ENCODE data around the gene PRKAA1.
"Not testable (repeated sequence)": the region's sequence is repeated elsewhere in the genome, so short reads cannot be mapped to it uniquely, and the experiment has no call there.

The PRKAA1 gene

DNA sequence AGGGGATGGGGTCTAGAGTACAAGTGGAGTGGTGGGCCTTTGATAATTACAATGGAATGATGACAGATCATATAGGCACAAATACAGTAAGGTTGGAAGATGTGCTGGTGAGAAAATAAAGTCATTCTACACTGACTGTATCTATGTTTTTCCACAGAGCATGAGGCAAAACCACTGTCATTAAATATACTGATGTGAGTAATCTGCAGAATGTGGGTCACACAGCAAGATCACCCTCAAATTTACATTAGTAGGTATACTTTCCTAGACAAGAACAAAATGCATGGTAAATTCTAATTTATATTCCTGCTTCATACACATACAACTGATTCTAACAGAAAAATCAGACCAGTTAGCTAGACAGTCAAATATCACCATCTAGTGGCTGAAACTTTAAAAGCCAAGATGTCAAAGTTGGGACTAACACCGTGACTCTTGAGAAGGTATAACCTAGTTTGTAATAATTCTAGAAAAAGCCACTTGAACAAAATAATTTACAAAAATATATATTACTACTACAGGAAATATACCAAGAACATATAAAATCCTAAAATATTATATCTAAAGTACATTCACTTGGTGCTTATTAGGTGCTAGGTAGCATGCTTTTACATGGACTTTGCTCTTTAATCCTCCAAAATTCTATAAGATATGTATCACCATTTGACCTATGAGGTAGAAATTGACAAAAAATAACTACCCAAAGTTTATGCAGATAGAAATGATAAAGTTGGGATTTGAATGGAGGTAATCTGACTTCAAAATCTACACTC lies 61.9 kb downstream of the PRKAA1 start:
- TF ChIP-seq POLR2AphosphoS5 (IDR thresholded peaks at IDR 0.05; ENCODE audit: borderline replicate concordance, low read depth, low read length) (no peak), EZH2 (IDR thresholded peaks at IDR 0.05) (no peak), FOXP2 (optimal IDR thresholded peaks at IDR 0.05; ENCODE audit: control extremely low read depth, extremely low read length, insufficient read depth) (no peak)
- H3K9ac ChIP-seq (ENCODE audit: insufficient read length), result no peak overlapping the region
- peak; percentile 53 for DNase-seq (ENCODE audit: low read depth, low spot score)
- no peak overlapping the region for H3K27ac ChIP-seq
- peaks cover 28% of the 10 kb centered on the region for H3K36me3 ChIP-seq (ENCODE audit: insufficient read depth, low read length)
- H3K9me3 ChIP-seq (ENCODE audit: low read depth, low read length), result peaks cover 6% of the 10 kb centered on the region
- H3K4me3 ChIP-seq, result no peak overlapping the region

DNA sequence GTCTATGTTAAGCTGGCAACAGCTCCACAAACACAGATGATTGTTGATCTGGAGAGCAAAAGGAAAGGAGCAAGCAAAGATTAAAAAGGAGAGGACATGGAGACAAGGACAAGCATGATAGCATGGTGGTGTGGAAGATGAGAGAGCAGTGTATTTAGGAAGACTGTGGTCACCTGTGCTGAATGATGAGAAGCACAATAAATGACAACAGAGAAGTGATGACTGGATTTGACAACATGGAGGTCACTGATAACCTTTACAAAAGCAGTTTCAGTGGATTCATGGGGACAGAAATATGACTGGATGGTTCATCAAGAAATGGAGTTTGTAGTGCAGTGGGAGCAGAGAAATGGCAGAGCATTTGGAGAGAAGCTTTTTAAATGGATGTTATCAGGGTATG lies 62.6 kb downstream of the PRKAA1 start:
- no peak overlapping the region for H3K27ac ChIP-seq
- no peak overlapping the region for H3K4me3 ChIP-seq
- H3K36me3 ChIP-seq (ENCODE audit: insufficient read depth, low read length), result peaks cover 22% of the 10 kb centered on the region
- H3K9ac ChIP-seq (ENCODE audit: insufficient read length), result no peak overlapping the region
- DNase-seq (ENCODE audit: low read depth, low spot score), result no peak
- peaks cover 6% of the 10 kb centered on the region; the same call in 1 of the 2 replicates for H3K9me3 ChIP-seq (ENCODE audit: low read depth, low read length)
- TF ChIP-seq POLR2AphosphoS5 (IDR thresholded peaks at IDR 0.05; ENCODE audit: borderline replicate concordance, low read depth, low read length) (no peak), FOXP2 (optimal IDR thresholded peaks at IDR 0.05; ENCODE audit: control extremely low read depth, extremely low read length, insufficient read depth) (no peak), EZH2 (IDR thresholded peaks at IDR 0.05) (no peak)

DNA sequence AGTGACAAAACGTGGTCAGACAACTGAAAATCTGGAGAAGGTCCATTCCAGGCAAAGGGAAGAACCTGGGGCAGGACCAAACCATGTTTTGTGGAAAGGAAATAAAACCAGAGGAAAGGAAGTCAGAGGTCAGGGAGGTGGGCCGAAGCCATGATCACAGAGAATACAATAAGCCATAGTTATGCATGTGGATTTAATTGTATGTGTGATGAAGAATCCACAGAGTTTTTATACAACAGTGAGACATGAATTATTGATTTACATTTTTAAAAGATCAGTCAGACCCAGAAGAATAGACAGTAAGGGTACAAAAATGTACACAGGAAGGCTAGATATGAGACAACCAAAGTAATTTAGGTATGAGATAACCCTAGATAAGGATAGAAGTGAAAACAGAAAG lies 63.2 kb downstream of the PRKAA1 start:
- Histone ChIP-seq H3K36me3 (ENCODE audit: insufficient read depth, low read length) (peaks cover 15% of the 10 kb centered on the region), H3K9ac (ENCODE audit: insufficient read length) (no peak overlapping the region), H3K27ac (no peak overlapping the region), H3K9me3 (ENCODE audit: low read depth, low read length) (peaks cover 6% of the 10 kb centered on the region; the same call in 1 of the 2 replicates), H3K4me3 (no peak overlapping the region)
- DNase-seq (ENCODE audit: low read depth, low spot score), result no peak
- TF ChIP-seq EZH2 (IDR thresholded peaks at IDR 0.05) (no peak), POLR2AphosphoS5 (IDR thresholded peaks at IDR 0.05; ENCODE audit: borderline replicate concordance, low read depth, low read length) (no peak), FOXP2 (optimal IDR thresholded peaks at IDR 0.05; ENCODE audit: control extremely low read depth, extremely low read length, insufficient read depth) (no peak)

DNA sequence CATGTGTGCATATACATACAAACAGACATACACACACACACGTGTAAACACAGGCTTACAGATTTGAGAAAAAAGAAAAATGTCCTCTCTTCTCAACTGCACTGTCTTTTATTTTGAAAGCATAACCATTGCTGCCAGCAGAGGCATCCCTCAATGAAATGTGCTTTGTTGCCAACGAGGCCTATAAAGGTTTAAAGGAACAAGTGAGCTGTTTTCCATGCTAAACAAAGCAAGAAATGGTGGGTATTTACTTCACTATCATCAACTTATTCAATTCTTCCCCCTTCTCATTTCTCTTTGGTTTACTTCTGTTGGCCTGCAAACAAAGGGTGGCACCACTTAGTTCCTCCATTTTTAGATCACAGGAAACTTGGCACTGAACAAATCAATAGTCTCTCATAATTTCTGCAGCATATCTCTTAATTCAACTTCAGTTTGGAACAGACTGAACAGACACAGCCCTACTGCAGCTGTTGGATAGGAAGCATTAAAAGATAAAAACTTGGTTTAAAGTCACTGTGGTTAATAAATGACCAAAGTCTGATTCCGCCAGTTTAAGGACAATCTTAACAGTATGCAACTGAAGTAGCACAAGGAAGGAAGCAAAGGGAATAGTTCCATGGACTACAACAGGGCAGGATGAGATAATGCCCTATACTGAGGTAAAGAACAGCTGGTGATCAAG lies 64.2 kb downstream of the PRKAA1 start:
- H3K4me3 ChIP-seq, result no peak overlapping the region
- no peak for DNase-seq (ENCODE audit: low read depth, low spot score)
- peaks cover under 1% of the 10 kb centered on the region; the same call in 1 of the 2 replicates for H3K9me3 ChIP-seq (ENCODE audit: low read depth, low read length)
- peaks cover 6% of the 10 kb centered on the region for H3K36me3 ChIP-seq (ENCODE audit: insufficient read depth, low read length)
- no peak overlapping the region for H3K27ac ChIP-seq
- TF ChIP-seq EZH2 (IDR thresholded peaks at IDR 0.05) (no peak), POLR2AphosphoS5 (IDR thresholded peaks at IDR 0.05; ENCODE audit: borderline replicate concordance, low read depth, low read length) (no peak), FOXP2 (optimal IDR thresholded peaks at IDR 0.05; ENCODE audit: control extremely low read depth, extremely low read length, insufficient read depth) (no peak)
- H3K9ac ChIP-seq (ENCODE audit: insufficient read length), result no peak overlapping the region

DNA sequence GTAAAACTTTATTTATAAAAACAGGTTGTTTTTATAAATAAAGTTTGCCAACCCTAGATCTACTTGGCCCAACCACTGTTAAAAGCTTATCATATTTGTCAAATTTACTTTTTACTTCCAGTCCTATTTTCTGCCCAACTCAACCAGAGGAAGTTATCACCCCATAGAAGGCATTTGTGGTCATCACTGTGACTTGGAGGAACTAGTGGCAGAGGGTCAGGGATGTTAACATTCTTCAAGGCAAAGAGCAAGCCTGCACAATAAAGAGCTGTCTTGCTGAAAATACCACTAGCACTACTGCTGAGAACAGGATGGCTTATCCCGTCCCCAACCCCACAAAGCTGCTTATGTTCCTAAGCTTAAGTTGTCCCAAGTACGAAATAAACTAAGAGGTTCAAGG lies 64.7 kb downstream of the PRKAA1 start:
- TF ChIP-seq POLR2AphosphoS5 (IDR thresholded peaks at IDR 0.05; ENCODE audit: borderline replicate concordance, low read depth, low read length) (no peak), FOXP2 (optimal IDR thresholded peaks at IDR 0.05; ENCODE audit: control extremely low read depth, extremely low read length, insufficient read depth) (no peak), EZH2 (IDR thresholded peaks at IDR 0.05) (no peak)
- no peak overlapping the region for H3K4me3 ChIP-seq
- H3K27ac ChIP-seq, result no peak overlapping the region
- H3K36me3 ChIP-seq (ENCODE audit: insufficient read depth, low read length), result no peaks in the 10 kb centered on the region; the same call in 1 of the 2 replicates
- no peak for DNase-seq (ENCODE audit: low read depth, low spot score)
- H3K9ac ChIP-seq (ENCODE audit: insufficient read length), result no peak overlapping the region
- no peaks in the 10 kb centered on the region for H3K9me3 ChIP-seq (ENCODE audit: low read depth, low read length)

DNA sequence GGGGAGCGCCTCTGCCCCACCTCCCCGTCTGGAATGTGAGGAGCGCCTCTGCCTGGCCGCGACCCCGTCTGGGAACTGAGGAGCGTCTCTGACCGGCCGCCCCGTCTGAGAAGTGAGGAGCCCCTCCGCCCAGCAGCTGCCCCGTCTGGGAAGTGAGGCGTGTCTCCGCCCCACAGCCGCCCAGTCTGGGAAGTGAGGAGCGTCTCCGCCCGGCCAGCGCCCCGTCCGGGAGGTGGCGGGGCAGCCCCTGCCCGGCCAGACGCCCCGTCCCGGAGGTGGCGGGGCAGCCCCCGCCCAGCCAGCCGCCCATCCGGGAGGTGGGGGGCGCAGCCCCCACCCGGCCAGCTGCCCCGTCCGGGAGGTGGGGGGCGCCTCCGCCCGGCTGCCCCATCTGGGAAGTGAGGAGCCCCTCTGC lies 75.7 kb downstream of the PRKAA1 start:
- peaks cover 47% of the 10 kb centered on the region for H3K36me3 ChIP-seq (ENCODE audit: insufficient read depth, low read length)
- not testable (repeated sequence) for H3K27ac ChIP-seq; H3K9me3 ChIP-seq (ENCODE audit: low read depth, low read length); DNase-seq (ENCODE audit: low read depth, low spot score); H3K9ac ChIP-seq (ENCODE audit: insufficient read length); H3K4me3 ChIP-seq

DNA sequence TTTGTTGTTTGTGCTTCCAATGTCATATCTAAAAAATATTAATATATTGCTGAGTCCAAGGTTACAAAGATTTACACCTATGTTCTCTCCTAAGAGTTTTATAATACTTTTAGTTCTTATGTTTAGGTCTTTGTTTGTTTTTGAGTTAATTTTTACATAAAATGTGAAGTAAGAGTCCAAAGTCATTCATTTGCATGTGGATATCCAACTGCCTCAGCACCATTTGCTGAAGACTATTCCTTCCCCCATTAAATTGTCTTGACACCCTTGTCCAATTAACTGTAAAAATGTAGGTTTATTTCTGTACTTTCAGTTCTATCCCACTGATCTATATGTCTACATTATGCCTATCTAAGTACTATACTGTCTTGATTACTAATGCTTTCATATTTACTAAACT lies 78.1 kb downstream of the PRKAA1 start:
- Histone ChIP-seq H3K9ac (ENCODE audit: insufficient read length) (no peak overlapping the region), H3K36me3 (ENCODE audit: insufficient read depth, low read length) (peaks cover 45% of the 10 kb centered on the region), H3K27ac (no peak overlapping the region), H3K4me3 (no peak overlapping the region), H3K9me3 (ENCODE audit: low read depth, low read length) (0 out of 2 replicates have a peak, but pooled peaks cover 5% of the 10 kb centered on the region)
- TF ChIP-seq FOXP2 (optimal IDR thresholded peaks at IDR 0.05; ENCODE audit: control extremely low read depth, extremely low read length, insufficient read depth) (no peak), POLR2AphosphoS5 (IDR thresholded peaks at IDR 0.05; ENCODE audit: borderline replicate concordance, low read depth, low read length) (no peak), EZH2 (IDR thresholded peaks at IDR 0.05) (no peak)
- DNase-seq (ENCODE audit: low read depth, low spot score), result no peak

DNA sequence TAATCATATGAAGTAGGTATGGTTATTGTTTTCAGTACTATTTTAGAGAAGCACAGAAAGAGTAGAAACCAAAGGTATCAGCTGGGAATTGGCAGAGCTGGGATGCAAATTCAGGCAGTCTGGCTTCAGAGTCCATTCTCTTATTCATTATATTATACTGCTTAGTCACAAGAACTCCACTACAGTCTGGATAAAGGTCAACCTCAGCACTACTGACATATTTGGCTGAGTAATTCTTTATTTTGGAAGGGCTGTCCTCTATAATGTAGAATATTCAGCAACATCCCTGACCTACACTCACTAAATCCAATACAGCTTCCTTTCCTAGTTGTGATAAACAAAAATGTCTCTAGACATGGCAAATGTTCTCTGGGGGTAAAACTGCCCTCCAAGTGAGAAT lies 80.9 kb downstream of the PRKAA1 start:
- no peak overlapping the region for H3K27ac ChIP-seq
- no peak for TF ChIP-seq FOXP2 (optimal IDR thresholded peaks at IDR 0.05; ENCODE audit: control extremely low read depth, extremely low read length, insufficient read depth)
- no peak for TF ChIP-seq POLR2AphosphoS5 (IDR thresholded peaks at IDR 0.05; ENCODE audit: borderline replicate concordance, low read depth, low read length)
- no peak for TF ChIP-seq EZH2 (IDR thresholded peaks at IDR 0.05)
- H3K36me3 ChIP-seq (ENCODE audit: insufficient read depth, low read length), result peaks cover 34% of the 10 kb centered on the region
- 0 out of 2 replicates have a peak, but pooled peaks cover 5% of the 10 kb centered on the region for H3K9me3 ChIP-seq (ENCODE audit: low read depth, low read length)
- DNase-seq (ENCODE audit: low read depth, low spot score), result no peak
- no peak overlapping the region for H3K4me3 ChIP-seq
- H3K9ac ChIP-seq (ENCODE audit: insufficient read length), result no peak overlapping the region
